ENCODE measurements around the gene DHTKD1.
A peak's percentile ranks its signal among the peaks of the same experiment; 100 is the strongest.

Gene DHTKD1, protein sequence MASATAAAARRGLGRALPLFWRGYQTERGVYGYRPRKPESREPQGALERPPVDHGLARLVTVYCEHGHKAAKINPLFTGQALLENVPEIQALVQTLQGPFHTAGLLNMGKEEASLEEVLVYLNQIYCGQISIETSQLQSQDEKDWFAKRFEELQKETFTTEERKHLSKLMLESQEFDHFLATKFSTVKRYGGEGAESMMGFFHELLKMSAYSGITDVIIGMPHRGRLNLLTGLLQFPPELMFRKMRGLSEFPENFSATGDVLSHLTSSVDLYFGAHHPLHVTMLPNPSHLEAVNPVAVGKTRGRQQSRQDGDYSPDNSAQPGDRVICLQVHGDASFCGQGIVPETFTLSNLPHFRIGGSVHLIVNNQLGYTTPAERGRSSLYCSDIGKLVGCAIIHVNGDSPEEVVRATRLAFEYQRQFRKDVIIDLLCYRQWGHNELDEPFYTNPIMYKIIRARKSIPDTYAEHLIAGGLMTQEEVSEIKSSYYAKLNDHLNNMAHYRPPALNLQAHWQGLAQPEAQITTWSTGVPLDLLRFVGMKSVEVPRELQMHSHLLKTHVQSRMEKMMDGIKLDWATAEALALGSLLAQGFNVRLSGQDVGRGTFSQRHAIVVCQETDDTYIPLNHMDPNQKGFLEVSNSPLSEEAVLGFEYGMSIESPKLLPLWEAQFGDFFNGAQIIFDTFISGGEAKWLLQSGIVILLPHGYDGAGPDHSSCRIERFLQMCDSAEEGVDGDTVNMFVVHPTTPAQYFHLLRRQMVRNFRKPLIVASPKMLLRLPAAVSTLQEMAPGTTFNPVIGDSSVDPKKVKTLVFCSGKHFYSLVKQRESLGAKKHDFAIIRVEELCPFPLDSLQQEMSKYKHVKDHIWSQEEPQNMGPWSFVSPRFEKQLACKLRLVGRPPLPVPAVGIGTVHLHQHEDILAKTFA

DNA sequence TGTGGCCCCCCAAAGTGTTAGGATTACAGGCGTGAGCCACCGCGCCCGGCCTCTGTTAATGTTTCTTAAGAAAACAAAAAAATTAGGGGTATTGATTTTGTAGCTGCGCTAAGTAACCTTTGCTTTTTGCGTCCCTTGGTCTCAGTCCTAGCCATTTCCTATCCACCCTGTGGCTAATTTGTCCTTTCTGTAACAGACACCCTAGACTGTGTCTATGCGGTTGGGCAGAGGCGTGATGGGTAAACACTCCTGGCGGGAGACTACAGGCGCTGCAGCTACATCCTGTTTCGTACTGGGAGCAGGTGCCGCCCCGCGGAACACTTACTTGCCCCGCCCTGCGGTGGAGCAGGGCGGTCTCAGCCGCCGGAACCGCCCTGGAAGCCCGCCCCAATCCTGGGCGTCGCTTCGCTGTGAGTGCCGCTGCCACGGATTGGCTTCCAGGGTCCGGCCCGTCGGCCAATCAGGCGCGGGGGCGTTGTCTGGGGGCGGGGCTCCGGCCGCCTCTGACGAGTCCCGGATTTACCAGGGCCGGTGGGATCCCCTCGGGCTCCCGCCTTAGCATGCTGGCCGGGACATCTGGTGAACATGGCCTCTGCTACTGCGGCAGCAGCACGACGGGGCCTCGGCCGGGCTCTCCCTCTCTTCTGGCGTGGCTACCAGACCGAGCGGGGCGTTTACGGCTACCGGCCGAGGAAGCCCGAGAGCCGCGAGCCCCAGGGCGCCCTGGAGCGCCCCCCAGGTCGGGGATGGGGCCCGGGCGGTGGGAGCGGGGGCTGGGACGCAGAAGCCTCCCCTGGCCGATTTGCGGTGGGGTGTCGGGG lies at the start of gene DHTKD1:
Gene DHTKD1, plus strand, starts transcription at position 506 of the 821 bp plus-strand sequence. Its CDS starts 80 bp downstream, at position 586.
- peak; percentile 68 for DNase-seq (ENCODE audit: low read depth)

DNA sequence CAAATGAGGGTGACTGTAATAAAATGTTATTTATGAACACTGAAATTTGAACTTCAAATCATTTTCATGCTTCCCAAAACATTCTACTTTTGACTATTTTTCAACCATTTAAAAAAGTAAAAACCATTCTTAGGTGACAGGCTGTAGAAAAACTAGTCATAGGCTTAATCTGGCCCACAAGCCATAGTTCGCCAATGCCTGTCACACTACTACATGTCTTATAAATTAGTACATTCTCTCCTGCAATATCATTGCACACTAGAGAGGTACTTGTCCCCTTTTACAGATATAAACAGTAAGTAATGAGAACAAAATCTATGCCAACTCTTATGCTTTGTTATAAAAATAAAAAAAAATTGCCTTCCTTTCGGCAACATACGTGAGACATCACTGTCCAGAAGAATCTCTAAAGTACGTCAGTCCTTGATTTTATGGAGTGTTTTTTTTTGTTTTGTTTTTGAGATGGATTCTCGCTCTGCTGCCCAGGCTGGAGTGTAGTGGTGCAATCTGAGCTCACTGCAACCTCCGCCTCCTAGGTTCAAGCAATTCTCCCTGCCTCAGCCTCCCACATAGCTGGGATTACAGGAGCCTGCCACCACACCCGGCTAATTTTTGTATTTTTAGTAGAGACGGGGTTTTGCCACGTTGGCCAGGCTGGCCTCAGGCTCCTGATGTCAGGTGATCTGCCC lies 49.3 kb upstream of the DHTKD1 start:
- no peak for DNase-seq (ENCODE audit: low read depth)

DNA sequence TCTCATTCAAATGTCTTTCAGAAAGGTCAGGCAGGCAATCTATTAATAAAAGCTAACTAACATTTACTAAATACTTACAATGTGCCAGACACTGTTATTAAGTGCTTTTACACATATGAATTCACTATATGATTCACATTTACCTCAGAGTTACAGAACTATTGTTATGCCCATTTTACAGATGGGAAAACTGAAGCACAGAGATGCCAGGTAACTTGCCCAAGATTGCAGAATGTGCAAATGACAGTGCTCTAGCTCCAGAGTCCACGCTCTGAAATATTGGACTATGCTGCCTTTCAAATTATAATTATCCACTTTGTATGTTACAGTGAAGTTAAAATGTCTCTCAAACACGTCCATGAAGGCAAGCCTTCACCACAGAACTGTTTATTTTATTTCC lies 48.2 kb upstream of the DHTKD1 start:
- no peak for DNase-seq (ENCODE audit: low read depth)

DNA sequence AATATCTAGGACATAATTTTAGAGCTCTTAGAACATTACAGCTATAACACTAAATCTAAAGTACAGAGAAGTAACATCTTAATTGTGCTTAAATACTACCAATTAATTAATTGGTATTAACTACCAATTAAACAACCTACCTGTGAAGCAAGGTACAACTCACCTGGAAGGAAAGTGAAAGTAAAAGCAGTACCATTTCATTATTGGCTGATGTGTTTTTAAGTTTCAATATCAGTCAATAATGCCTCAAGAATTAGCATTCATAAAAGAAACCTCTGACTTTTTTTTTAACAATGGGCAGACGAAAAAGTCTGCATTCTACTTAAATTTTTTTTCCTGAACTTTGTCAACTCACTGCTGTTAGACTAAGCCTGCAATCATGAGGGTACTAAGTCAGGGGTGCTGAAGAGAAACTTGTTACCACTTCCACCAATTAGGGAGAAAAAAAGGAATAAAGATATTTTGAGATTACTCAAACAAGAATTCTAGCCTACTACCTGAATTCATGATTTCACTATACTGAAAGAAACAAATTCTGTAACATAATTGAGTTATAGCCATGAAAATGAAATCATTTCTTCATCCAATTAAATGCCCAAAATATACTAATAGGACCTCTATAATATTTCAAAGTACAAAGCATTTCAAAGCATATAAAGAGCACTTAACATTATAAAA lies 46.0 kb upstream of the DHTKD1 start:
- DNase-seq (ENCODE audit: low read depth) = no peak

DNA sequence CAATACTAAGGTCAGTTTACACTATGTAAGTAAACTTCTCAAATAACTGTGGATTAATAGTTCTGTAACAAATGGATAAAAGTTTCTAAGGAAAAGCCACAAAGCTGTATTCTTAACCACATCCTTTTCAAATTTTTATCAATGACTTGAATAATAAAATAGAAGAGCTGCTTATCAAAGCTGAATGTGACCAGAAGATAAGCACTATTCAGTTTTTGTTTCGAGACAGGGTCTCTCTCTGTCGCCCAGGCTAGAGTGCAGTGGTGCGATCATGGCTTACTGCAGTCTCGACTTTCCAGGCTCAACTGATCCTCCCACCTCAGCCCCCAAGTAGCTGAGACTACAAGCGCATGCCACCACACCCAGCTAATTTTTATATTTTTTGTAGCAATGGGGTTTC lies 43.2 kb upstream of the DHTKD1 start:
- no peak for DNase-seq (ENCODE audit: low read depth)

DNA sequence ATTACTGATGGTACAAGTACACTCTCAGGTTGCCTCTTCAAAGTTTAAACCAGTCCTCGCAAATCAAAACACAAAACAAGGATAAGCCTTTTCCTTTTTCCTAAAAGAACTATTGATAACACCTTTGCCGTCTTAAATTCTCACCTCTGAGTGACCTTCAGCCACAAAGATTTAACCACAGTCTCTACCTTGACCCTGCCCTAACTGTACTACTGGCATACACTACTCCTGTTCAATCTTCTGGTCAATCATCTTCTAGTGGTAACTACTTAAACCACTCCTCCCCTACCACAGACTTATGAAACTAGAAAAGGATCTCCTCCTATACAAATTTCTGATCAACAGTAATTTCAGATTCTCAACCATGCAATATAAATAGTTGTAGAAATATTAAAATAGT lies 41.2 kb upstream of the DHTKD1 start:
- DNase-seq (ENCODE audit: low read depth) = no peak

DNA sequence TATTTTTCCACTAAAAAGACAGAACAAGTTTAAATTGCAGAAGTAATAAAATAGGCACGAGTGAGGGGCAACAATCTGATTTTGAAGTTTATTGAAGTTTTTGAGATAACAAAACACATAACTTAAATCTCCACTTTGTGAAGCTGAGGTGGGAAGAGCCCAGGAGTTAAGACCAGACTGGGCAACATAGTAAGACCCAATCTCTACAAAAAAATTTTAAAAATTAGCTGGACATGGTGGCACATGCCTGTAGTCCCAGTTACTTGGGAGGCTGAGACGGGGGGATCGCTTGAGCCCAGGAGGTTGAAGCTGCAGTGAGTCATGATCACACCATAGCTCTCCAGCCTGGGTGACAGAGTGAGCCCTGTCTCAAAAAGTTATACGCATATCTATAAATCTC lies 37.4 kb upstream of the DHTKD1 start:
- DNase-seq (ENCODE audit: low read depth) = no peak

DNA sequence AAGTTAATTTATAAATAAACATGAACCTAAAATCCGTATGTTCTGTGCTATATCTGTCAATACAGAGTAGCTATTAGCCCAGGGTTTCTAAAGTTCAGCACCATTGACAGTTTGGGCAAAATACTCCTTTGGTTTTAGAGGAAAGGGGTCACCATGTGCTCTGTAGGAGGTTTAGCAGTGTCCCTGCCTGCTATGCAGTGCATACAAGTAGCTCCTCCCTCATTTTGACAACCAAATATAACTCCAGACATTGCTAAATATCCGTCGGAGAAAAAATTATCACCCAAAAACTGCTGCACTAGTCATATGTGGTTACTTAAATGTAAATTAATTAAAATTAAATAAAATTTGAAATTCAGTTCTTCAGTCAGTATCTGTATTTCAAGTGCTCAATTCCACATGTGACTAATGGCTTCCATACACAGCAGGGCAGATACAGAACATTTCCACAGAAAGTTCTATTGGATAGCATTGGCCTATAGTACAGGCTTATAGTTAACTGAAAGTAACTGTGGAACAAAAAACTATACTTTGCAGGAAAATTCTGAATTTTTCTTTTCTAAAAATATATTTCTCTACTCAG lies 32.6 kb upstream of the DHTKD1 start:
- DNase-seq (ENCODE audit: low read depth) = no peak

DNA sequence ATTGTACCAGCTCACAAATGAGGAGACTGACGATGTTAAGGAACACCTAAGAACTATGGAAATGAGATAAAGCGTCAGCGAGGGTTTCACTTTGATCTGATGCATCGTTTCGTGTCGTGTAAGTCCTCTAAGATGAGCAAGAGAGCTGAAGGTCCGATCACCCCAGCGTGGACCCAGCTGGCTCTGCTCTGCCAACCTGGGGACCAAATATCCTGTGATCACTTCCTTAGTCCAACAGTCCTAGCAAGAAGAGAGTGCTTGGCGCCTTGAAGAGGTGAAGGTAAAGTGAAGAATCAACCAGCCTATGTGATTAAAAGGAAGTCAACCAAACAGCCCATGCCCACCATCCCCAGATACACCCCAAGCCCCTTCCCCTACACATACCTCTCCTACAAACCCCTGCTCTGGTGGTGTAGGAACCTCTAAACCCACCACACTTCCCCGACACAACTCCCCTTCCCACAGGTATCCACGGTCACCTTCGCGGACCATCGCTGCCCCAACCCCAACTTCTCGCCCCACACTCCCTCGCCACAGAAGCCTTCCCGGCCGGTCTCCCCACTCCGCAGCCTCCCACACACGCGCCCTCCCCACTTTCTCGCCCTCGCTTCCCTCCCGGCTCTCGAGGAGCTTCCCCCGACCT lies 26.9 kb upstream of the DHTKD1 start:
- DNase-seq (ENCODE audit: low read depth) = no peak

DNA sequence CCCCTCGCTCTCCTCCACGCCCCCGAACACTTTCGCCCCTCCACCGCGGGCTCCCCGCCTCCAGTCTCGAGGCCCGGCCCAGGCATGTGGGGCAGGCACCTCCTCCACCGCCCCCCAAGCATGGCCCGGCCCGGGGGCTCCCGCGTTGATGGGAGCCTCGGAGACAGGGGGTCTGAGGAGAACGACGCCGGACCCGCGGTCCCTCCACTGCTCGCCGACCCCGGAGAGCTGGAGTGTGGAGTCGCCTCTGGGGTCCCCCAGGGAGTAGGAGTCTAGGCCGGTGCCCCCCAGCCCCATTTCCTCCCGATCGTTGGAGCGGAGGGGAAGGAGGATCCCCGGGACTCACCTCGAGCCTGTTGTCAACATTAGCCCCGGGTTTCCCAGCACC lies 26.4 kb upstream of the DHTKD1 start:
- no peak for DNase-seq (ENCODE audit: low read depth)

DNA sequence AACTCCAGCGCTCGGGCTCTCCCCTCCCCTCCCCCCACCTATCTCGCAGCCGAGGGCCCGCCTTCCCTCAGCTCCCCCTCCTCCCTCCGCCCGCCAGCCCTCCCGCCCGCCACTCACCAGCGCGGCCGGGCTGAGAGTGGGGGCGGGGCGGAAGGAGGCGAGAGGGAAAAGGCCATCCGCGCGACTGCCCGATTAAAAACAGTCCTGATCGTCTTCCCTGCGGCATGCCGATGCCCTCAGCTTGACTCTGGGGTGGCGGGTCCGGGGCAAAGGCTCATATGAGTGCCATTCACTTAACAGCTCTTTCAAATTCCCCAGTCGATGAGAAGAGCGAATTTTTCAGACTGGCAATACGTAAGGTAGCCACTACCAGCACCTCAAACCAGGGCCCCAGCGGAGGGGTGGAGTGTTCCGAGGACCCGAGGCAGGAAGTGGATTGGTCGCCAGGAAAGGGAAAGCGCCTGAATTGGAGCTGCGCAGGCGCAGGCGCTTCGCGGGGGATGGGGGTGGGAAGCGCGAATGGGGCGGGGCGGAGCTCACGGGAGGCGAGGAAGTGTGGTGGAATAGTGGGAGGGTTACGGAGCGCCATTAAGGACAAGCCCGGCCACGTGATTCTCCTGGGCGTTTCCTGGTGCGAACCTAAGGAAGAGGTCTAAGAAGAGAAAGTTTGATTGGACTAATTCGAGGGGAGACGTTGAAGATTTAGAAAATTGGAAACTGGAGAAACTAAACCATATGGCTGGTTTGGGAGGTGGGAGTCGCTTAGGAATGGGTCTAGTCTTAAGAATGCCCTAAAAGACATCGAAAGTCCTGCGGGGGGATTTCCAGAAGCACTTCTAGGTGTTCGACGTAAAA lies 25.7 kb upstream of the DHTKD1 start, which contains the start of gene UPF2:
Gene UPF2, minus strand, starts transcription at position 13 of the 855 bp plus-strand sequence. CDS start 7,386 bp downstream, outside the sequence.
- peak; percentile 79 for DNase-seq (ENCODE audit: low read depth)

DNA sequence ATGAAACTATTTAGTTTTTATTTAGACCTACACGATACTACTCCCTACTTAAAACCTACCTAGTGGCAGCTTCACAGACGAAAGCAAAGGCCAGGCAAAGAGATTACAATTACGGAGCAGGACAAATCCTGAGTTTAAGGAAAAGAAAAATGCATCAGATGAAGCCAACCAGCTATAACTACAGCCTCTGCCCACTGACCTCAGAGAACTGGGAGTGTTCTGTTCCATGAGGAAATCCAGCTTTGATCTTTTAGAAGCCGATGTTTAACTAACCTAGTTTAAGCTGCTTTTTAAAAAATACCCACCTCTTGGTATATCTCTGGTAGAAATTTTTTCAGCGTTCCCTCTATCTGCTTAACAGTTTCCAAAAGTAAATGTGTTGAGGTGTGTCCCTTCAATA lies 23.2 kb upstream of the DHTKD1 start:
- no peak for DNase-seq (ENCODE audit: low read depth)

DNA sequence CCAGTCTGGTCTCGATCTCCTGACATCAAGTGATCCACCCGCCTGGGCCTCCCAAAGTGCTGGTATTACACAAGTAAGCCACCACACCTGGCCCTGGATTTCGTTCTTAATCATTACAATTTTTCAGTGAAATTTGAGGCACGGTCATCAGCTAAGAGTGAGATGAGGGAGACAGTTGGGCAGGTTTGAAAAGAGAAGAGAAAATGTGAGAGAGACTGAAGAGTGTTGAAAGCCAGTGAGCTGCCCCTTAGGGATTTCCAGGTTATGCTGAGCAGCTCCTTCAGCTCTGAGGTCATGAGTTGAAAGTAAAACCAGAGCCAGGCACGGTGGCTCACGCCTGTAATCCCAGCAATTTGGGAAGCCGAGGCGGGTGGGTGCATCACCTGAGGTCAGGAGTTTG lies 20.2 kb upstream of the DHTKD1 start:
- DNase-seq (ENCODE audit: low read depth) = no peak

DNA sequence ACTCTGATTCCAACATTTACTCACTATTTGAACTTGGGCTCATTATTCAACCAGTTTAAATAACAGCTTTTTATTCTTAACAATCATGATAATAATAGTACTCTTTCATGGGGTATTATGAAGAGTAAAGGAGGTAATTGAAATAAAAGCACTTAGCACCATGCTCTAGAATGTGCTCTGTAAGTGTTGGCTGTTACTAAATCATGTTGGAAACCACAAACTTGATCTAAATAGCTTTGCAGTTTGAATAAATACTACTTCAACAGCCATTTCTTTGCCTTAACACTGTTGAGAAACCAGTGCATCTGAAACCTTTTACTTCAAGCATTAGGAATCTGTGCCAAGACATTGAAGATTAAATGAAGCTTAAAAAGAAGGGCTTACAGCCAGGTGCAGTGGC lies 18.2 kb upstream of the DHTKD1 start:
- no peak for DNase-seq (ENCODE audit: low read depth)

DNA sequence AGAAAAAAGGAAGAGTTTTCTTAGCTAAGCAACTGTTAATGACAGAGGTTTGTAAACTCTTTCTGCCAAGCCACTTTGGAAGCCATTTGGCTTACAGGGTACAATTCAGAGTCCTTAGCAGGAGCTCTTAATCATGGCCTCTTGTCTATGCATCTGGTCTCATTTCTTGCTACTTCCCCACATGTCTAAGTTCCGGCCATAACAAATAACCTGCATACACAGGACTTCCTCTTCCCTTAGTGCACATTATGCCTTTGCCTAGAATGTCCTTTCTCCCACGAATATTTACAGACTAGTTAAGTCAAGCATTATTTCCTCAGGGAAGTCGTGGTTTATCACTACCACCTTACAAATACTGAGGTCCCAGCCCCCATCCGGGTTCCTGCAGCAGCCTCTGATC lies 17.5 kb upstream of the DHTKD1 start:
- no peak for DNase-seq (ENCODE audit: low read depth)

DNA sequence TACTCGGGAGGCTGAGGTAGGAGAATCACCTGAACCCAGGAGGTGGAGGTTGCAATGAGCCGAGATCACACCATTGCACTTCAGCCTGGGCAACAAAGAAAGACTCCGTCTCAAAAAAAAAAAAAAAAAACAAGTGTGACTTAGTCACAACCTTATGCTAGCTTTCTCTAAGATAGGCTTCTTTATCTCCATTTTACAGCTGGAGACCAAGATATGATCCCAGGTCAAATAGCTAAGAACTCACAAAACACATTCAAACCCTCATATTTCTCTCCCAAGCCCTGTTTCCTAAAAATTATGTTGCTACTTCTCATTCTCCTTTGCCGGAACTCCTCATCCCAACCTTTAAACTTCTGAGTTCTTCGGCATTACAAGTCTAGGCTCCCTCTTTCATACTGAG lies 13.0 kb upstream of the DHTKD1 start:
- no peak for DNase-seq (ENCODE audit: low read depth)

DNA sequence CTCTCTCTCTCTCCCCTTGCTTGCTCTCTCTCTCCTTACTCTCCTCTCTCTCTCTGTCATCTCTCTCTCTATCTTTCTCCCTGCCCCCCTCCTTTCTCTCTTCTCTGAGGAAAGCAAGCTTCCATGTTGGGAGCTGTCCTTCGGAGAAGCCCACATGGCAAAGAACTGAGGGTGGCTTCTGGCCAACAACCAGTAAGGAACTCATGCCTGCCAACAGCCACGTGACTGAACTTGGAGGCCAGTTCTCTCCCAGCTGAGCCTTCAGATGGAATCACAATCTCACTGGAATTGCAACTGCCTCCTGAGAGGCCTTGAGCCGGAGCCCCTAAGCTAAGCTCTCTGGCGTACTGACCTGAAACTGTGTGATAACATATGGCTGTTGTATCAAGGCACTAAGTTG lies 12.0 kb upstream of the DHTKD1 start:
- no peak for DNase-seq (ENCODE audit: low read depth)

DNA sequence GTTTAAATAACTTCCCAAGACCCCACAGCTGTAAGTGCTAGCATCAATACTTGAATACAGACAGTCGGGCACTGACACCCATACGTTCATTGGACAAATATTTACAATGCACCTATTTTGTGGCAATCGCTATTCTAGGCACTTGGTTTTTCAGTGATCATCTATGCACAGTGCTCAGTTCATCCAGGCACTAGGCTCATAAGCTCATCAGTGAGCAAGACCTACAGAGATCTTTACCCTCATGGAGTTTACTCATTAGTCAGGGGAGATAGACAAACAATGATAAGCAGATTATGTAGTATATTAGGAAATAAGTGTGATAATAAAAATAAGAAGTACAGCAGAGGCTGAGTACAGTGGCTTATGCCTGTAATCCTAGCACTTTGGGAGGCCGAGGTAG lies 7.6 kb upstream of the DHTKD1 start:
- no peak for DNase-seq (ENCODE audit: low read depth)

All from HS-27A (cell line).